ENCODE results near the gene MAD1L1. TPM values are rescaled to one million over a fixed set of nuclear protein-coding genes. Genes with fewer than 3 reads are reported as not detected.

The MAD1L1 gene
- total and polyA plus RNA-seq, 4 donors: 43.0 to 54.9 (median 49.9) TPM

DNA sequence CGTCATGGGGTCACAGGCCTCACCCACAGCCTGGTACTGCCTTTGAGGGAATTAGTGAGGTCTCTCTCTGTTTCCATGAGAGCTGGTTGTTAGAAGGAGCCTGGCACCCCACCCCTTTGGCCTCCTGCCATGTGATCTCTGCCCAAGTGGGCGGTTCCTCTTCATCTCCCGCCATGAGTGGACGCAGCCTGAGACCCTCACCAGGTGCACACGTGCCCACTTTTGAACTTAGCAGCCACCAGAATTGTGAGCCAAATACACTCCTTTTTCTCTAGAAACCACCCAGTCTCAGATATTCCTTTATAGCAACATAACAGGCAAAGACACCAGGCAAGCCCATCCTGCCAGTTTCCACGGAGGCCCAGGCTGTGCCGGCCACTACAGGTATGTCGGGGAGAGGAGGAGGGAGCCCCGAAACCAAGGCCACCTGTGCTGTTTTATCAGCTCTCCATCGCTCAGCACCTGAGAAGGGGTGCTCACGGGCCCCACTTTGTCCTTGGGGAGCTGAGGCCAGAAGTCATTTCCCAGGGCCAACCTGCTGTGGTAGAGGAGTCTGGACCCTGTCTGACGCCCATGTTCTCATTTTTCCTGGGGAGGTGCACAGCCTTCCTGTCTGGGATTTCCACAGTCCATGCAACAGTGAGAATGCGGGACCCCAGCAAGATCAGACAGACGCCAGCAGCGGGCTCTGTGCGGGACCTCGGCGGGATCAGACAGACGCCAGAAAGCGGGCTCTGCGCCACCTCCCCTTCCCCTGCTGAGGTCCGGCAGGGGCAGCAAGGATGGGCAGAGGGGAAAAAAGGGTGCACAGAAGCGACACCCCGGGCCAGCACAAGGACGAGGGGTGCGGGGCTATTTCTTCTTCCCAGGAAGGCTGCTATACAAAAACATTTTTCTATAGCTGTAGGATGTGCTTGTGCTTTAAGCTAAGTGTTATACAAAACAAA, 342.2 kb downstream of the MAD1L1 start:
- H3K27ac ChIP-seq (ENCODE audit: low read depth in 1 of 2, low read length in 1 of 2): no peak overlapping the region
- H3K9ac ChIP-seq (ENCODE audit: insufficient read depth in 1 of 2, low read length in 2 of 2): no peak overlapping the region
- no peaks in the 10 kb centered on the region for H3K27me3 ChIP-seq (ENCODE audit: control insufficient read depth in 3 of 3, insufficient read depth in 3 of 3, low read length in 2 of 3)
- WGBS, 2 donors: 94% methylated on average over 25 to 26 of the region's 26 CpGs
- peaks cover 0 to 21% (median 12%) of the 10 kb centered on the region in 4 donors for H3K36me3 ChIP-seq (ENCODE audit: control insufficient read depth in 4 of 4, insufficient read depth in 4 of 4, low read length in 4 of 4)
- TF ChIP-seq, protein P1, sequence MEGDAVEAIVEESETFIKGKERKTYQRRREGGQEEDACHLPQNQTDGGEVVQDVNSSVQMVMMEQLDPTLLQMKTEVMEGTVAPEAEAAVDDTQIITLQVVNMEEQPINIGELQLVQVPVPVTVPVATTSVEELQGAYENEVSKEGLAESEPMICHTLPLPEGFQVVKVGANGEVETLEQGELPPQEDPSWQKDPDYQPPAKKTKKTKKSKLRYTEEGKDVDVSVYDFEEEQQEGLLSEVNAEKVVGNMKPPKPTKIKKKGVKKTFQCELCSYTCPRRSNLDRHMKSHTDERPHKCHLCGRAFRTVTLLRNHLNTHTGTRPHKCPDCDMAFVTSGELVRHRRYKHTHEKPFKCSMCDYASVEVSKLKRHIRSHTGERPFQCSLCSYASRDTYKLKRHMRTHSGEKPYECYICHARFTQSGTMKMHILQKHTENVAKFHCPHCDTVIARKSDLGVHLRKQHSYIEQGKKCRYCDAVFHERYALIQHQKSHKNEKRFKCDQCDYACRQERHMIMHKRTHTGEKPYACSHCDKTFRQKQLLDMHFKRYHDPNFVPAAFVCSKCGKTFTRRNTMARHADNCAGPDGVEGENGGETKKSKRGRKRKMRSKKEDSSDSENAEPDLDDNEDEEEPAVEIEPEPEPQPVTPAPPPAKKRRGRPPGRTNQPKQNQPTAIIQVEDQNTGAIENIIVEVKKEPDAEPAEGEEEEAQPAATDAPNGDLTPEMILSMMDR (IDR thresholded peaks at IDR 0.05; ENCODE audit: control extremely low read depth, extremely low read depth): no peak
- no peak for DNase-seq
- no peak for ATAC-seq (ENCODE audit: insufficient read depth, low FRiP score)
- H3K4me3 ChIP-seq: no peak overlapping the region
- peaks cover 0 to 6% (median 0%) of the 10 kb centered on the region in 5 donors for H3K4me1 ChIP-seq (ENCODE audit: control insufficient read depth in 5 of 5, insufficient read depth in 5 of 5, low read length in 5 of 5)
- H3K9me3 ChIP-seq (ENCODE audit: control insufficient read depth in 4 of 4, insufficient read depth in 3 of 4, low read length in 3 of 4): peaks cover 0 to 6% (median 0%) of the 10 kb centered on the region in 4 donors

DNA sequence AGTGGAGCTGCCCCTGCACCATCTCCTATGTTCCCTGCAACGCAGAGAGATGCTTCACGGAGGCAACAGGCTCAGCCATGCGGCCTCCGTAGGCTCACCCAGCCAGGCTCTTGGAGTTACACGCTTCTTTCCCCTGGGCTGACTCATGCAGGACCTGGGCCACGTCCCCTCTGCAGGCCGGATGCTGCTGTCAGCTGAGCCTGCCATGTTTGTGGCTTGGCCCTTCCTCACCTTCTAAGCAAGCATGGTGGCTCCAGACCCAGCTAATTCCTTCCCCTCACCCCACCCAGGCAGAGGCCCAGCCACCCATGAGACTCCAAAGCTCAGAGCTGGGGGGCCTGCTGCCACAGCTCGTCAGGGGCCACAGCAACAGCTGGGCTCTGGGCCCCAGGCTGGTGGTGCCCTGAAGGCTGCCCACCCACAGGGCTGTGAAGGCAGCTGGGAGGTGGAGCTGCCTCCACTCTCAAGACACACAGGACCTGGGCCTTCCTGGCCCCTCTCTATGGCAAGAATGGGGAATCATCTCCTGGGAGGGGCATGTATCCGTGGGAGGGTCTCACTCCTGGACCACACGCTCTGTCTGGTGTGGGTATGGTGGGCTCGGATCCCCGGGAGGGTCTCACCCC, 343.1 kb downstream of the MAD1L1 start:
- DNase-seq (no peak), ATAC-seq (ENCODE audit: insufficient read depth, low FRiP score) (no peak)
- Histone ChIP-seq H3K36me3 (ENCODE audit: control insufficient read depth in 4 of 4, insufficient read depth in 4 of 4, low read length in 4 of 4) (peaks cover 0 to 19% (median 12%) of the 10 kb centered on the region in 4 donors), H3K27ac (ENCODE audit: low read depth in 1 of 2, low read length in 1 of 2) (no peak overlapping the region), H3K27me3 (ENCODE audit: control insufficient read depth in 3 of 3, insufficient read depth in 3 of 3, low read length in 2 of 3) (no peaks in the 10 kb centered on the region), H3K9me3 (ENCODE audit: control insufficient read depth in 4 of 4, insufficient read depth in 3 of 4, low read length in 3 of 4) (peaks cover 0 to 6% (median 0%) of the 10 kb centered on the region in 4 donors), H3K4me3 (no peak overlapping the region), H3K9ac (ENCODE audit: insufficient read depth in 1 of 2, low read length in 2 of 2) (no peak overlapping the region), H3K4me1 (ENCODE audit: control insufficient read depth in 5 of 5, insufficient read depth in 5 of 5, low read length in 5 of 5) (peaks cover 0 to 4% (median 0%) of the 10 kb centered on the region in 5 donors)
- 74 to 87% methylated on average over 12 of the region's 12 CpGs for WGBS, 2 donors
- TF ChIP-seq, protein P1 (IDR thresholded peaks at IDR 0.05; ENCODE audit: control extremely low read depth, extremely low read depth): no peak

DNA sequence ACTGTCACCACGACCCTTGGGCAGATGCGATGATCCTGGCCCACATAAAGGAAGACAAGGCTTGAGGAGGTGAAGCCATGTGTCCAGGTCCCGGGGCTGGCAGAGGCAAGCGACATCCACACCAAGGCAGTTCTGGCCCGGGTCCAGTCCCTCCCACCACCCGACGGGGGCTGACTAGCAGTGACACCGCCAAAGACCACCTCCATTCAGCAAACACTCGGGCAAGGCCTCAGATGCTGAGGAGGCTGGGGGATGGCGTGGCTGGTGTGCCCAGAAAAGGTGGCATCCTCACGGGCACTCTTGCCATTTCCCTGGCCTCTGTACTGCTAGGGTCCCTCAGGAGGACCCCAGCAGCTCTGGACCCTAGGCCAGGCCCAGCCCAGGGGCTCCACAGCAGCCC, 343.7 kb downstream of the MAD1L1 start:
- WGBS, 2 donors: 94% methylated on average over 11 of the region's 11 CpGs

More for the DNA sequence above, 343.7 kb downstream of the MAD1L1 start:
- Histone ChIP-seq H3K9me3 (ENCODE audit: control insufficient read depth in 4 of 4, insufficient read depth in 3 of 4, low read length in 3 of 4) (peaks cover 0 to 6% (median 0%) of the 10 kb centered on the region in 4 donors), H3K4me1 (ENCODE audit: control insufficient read depth in 5 of 5, insufficient read depth in 5 of 5, low read length in 5 of 5) (peaks cover 0 to 2% (median 0%) of the 10 kb centered on the region in 5 donors), H3K27ac (ENCODE audit: low read depth in 1 of 2, low read length in 1 of 2) (no peak overlapping the region), H3K36me3 (ENCODE audit: control insufficient read depth in 4 of 4, insufficient read depth in 4 of 4, low read length in 4 of 4) (peaks cover 0 to 19% (median 12%) of the 10 kb centered on the region in 4 donors), H3K4me3 (no peak overlapping the region), H3K27me3 (ENCODE audit: control insufficient read depth in 3 of 3, insufficient read depth in 3 of 3, low read length in 2 of 3) (no peaks in the 10 kb centered on the region), H3K9ac (ENCODE audit: insufficient read depth in 1 of 2, low read length in 2 of 2) (no peak overlapping the region)
- DNase-seq (no peak), ATAC-seq (ENCODE audit: insufficient read depth, low FRiP score) (no peak)
- TF ChIP-seq, protein P1 (IDR thresholded peaks at IDR 0.05; ENCODE audit: control extremely low read depth, extremely low read depth): no peak
